ENCODE results near the gene TRIM31.

TRIM31 gene

GRCh38 chr6:30112402-30112994 lies 392 bp downstream of the TRIM31 start:
- no peak for DNase-seq

GRCh38 chr6:30111266-30111856 lies 1.5 kb downstream of the TRIM31 start:
- DNase-seq, result no peak

GRCh38 chr6:30104661-30105060 lies 8.2 kb downstream of the TRIM31 start:
- no peak for DNase-seq

GRCh38 chr6:30103872-30104179 lies 9.1 kb downstream of the TRIM31 start:
- no peak for DNase-seq

GRCh38 chr6:30102970-30103871 lies 9.7 kb downstream of the TRIM31 start:
- DNase-seq, result peak; percentile 54 to 71 (median 65)

- no peak for DNase-seq
These were observed 10.4 kb downstream of the TRIM31 start for GRCh38 chr6:30102414-30102969.

GRCh38 chr6:30101444-30102413 lies 11.2 kb downstream of the TRIM31 start:
- DNase-seq, result peak; percentile 18 to 44 (median 26)

- no peak for DNase-seq
These were observed 12.1 kb downstream of the TRIM31 start for GRCh38 chr6:30100585-30101443.

GRCh38 chr6:30100154-30100553 lies 12.7 kb downstream of the TRIM31 start:
- DNase-seq, result no peak

GRCh38 chr6:30097902-30098768 lies 14.8 kb downstream of the TRIM31 start:
- no peak for DNase-seq

GRCh38 chr6:30096829-30097228 lies 16.1 kb downstream of the TRIM31 start:
- no peak for DNase-seq

- DNase-seq, result no peak
These were observed 18.8 kb downstream of the TRIM31 start for GRCh38 chr6:30093951-30094661.

- DNase-seq, result no peak
These were observed 19.9 kb downstream of the TRIM31 start for GRCh38 chr6:30092852-30093543.

- DNase-seq, result no peak
These were observed 21.1 kb downstream of the TRIM31 start for GRCh38 chr6:30091577-30092381.

GRCh38 chr6:30087876-30088275 lies 25.0 kb downstream of the TRIM31 start:
- DNase-seq, result no peak

- DNase-seq, result no peak
These were observed 35.7 kb downstream of the TRIM31 start for GRCh38 chr6:30077218-30077617.

- DNase-seq, result no peak
These were observed 36.8 kb downstream of the TRIM31 start for GRCh38 chr6:30075790-30076732.
